ENCODE results near the gene MXRA7.

GRCh38 chr17:76709077-76709950 lies 1.5 kb downstream of the MXRA7 start:
- TF ChIP-seq CTCF (conservative IDR thresholded peaks at IDR 0.05; ENCODE audit: low read length) (no peak), EZH2phosphoT487 (IDR thresholded peaks at IDR 0.05; ENCODE audit: borderline replicate concordance) (no peak)
